HS-5 (cell line): ENCODE measurements around the gene SIDT2.

Source experiments
- DNase-seq: peaks from one replicate; pipeline ENCODE4 v3.0.0-alpha.2; 2012; ENCODE audit warnings: low read depth

SIDT2 gene

DNA sequence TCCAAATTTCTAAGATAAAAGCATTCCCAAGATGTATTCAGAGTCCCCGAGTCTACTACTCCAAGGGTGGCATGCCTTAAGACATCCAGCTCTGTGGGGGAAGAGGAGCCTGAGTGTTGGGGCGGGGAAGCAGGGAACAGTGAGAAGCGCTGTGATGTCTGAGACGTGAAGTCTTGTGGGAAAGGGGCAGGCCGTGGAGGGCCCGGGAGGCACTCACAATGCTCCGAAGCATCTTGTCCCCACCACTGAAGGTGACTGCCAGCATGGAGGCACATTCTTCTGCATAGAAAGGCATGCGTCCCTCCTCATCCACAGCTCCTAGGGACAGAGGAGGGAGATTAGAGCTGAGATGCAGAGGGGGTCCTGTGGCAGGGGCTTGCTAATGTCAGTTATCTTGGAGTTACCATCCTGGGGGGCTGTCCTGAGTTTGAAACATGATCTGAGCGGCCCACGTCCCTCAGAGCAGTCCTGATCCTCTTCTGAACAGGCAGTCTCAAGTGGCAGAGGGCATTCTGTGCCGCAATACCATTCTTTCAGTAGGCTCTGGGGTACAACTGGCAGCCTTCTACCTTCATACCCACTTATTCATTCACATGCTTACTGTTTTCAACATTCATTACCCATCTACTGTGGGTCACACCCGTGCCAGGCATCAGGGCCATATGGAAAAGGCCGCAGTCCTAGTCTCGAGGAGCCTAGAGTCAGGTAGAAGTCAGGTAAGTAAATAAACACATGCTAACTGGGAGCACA lies 44.6 kb downstream of the SIDT2 start:
- no peak for DNase-seq

DNA sequence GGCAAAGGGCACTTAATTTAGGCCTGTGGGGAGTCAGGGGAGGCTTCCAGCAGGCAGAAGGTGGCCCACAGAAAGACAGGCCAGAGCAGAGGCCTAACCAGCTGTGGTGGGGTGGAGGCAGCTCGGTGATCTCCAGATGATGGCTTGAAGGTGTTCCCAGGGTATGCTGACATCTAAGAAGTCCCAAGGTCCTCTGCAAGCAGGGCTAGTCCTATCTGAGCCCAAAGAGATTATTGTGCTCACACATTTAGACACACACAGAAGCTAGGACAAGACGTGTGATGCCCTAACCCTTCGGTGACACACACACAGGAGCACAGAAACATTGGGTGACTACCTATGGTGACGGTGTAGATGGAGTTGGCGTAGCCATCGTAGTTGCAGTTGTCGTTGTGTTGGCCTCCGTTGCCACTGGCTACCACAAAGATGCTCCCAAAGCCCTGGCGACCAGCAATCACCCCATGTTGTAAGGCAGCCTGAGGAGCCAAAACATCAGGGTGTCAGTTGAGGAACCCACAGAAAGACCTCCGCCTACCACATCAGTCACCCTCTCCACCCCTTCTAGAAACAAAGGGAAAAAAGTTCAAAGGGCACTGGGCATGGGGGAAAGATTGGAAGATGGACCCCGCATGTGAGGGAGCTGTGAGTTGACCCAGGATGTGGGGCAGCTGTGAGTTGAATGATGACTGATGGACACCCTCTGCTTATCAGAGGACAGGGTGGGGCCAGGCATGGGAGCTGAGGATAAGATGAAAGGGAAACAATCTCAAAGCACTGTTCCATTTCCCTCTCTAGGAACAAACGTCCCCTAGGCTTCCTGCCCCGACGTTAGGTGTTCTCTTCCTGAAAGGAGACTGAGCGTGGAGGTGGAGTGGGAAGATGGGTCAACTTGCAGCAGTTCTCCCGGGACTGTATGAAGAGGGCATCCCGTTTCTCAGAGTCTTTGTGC lies 45.5 kb downstream of the SIDT2 start:
- no peak for DNase-seq

DNA sequence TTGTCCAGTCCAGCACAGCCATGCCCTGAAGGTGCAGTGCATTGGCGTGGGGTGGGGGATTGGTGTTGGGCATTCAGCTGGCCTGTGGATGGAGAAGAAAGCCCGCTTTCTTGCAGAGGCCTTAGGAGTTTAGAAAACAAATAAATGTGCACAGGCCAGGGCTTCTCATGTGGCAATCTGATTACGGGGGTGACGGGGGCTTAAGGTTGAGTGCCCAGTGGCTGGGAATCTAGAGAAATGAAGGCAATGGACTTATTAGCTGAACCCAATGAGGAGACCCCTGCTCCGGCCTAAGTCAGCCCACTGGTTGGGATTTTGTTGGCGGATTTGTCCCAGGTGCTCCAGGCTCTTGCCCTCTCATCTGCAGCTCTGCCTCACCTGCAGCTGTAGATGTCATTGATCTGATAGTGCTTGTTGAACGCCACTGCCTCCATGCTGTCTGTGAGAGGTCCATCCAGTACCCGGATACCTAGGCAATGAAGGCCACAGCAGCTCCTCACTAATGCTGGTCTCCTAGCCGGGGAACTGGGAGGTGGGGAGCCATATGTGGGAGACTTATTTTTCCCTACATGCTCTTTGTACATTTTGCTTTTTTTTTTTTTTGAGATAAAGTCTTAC lies 47.1 kb downstream of the SIDT2 start:
- no peak for DNase-seq

DNA sequence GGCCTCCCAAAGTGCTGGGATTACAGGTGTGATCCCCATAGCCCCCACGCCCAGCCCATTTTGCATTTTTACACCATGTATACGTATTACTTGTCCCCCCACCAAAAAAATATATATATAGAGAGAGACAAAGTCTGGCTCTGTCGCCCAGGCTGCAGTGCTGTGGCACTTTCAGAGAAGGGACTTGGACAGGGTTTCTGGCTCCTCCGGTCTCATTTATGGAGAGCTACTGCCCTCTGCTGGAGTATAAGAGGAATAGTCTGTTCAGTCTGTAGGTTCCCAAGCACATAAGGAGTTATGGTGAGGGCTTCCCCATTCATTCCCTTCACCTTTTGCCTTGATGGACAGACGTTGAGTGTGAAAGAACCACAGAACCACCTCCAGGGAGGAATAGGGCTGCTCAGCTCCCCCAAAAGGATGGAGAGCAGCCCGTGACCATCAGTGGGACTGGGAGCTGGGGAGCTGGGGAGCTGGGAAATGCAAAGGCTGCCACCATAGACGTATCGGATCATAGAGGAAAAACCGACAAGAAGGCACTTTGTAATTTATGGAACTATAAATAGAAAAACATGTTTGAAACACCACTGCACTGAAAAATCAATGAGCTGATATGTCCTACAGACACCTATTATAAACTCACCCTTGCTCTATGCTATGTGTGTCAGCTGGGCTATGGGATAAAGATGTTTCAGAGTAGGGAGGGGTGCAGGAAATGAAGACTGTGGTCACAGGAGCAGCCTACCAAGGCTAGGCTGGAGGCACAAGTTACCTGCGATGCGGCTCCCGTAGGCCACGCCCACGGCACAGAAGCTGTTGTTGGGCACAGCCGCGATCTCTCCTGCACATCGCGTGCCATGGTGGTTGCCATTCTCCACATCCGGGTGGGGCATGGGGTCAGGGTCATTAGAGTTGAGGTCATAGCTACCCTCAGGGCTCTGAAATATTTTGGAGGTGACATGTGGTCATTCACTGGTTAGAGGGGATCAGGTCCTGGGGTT lies 48.1 kb downstream of the SIDT2 start:
- DNase-seq = peak; percentile 31

DNA sequence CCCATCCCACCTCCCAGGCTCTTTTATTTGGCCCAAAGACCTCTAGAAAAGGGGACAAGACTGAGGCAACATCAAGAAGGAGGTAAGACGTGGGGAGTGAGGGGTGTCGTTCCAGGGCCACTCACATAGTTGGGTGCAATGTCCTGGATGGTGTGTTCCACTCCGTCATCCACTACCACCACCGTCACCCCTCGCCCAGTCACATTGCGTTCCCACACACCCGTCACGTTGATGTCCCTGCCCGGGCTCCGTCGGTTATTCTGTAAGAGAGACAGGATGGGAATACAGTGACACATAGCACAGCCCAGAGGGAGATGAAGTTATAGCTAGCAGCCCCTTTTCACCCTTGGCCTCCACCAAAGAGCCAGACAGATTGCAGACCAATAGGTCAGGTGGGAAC lies 49.5 kb downstream of the SIDT2 start:
- DNase-seq = no peak

DNA sequence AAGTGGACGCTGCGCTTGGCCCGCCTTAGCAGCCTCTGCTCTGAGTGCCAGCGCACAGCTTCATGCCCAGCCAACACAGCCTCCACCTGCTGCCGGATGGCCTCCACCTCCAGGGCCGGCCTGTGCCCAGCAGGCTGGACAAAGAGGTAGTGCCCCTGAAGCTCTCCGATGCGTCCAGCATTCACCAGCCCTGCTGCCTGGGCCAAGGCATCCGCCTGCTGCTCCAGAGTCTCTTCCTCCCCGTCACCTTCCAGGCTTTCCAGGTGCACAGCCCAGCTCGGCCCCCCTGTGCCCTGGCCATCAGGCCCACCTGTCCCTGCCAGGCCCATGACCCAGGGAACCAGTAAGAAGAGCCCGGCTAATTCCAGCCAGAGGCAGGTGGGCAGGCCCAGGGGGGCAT lies 50.9 kb downstream of the SIDT2 start:
- DNase-seq = no peak

DNA sequence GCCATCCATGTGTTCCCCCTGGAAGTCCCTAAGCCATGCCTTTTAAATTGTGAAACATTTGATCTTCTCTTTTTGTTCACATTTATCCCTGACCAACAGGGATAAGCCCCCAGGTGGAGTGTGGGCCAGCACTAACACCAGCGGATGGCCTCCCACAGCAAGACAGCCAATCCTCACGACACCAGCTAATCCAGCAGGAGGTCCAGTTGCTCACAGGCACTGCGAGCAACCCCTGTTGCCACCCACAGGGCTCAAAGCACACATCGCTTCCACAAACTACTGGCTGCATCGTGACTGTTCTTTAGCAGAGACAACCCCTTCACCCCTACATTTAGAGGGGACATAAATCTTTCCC lies 51.4 kb downstream of the SIDT2 start:
- DNase-seq = no peak

DNA sequence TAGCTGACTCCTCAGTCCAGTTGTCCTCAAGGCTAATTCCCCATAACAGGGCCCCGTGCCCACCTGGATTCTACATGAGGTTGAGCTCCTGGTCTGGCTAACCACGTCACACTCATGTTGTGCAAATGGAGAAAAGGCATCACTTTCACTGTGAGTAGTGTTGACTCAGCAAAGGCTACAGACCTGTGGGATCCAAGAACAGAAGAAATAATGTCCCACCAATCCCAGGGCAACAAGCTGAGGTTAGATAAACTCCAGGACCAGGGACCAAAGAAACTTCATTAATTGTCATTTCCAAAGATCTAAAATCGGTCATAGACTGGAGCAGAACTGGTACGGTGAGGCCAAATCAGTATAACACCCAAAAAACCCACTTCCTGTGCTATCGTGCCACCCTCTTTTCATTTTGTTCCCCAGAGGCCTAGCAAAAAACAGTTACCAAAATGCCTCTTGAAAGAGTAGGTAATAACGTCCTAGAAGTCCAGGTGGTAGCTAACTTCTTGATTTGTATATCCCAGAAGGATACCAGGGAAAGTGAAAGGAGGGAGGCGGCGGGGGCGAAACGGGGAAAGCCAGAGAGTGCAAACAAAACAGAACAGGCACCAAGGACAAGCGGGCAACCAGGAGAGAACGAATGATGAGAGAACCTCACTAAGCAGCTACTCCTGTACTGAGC lies 51.9 kb downstream of the SIDT2 start:
- no peak for DNase-seq

DNA sequence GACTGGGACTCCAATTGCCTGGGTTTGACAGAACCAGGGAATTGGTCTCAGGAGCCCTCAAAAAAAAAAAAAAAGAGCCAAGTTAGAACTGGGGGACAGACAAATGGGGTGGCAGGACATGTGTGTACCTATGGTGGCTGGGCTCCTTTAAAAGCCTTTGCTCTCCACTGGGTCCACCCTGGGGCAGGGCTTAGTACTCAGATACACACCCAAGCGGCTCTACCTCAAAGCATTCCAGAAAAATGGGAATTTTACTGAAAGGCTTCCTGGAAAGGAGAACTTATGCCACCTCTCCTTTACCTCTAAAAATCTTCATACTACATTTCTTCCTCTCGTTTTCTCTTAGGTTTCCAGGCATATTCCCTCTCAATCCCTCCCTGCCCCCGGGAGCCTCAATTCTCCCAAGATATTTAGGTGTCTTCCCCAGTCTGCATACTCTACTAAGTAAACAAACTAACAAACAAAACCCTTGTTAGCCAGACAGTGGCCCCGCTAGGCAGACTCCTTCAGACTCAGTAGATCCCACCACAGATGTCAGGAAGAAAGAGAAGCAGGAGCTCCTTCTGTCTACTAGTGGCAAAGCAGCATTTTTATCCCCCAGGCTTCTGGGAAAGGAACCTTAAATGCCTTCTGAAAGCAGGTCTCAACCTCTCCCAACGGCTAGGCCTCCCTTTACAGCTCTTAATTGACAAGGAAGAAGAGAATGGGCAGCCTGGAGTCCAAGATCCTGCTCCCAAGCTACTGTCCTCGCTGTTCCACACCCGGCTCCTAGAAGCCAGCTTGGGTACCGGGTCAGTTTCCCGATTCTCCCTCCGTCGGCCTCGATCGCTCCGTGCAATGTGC lies 52.7 kb downstream of the SIDT2 start:
- DNase-seq = no peak

DNA sequence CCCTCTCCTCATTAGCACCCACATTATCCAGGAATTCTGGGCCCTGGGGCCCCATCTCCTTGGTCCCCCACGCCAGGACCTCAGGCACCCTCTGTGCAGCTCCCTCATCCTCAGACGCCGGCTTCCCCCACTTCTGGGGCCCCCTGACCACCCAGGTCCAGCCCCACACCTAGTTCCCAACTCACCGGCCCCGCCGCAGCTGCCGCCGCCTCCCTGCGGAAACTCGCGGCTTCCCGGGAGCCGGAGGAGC lies 53.2 kb downstream of the SIDT2 start, which contains the start of gene PCSK7:
TSS of gene PCSK7 (minus strand) at position 232 of the 250 bp plus-strand sequence. CDS start 2,229 bp downstream, outside the sequence.
- no peak for DNase-seq

DNA sequence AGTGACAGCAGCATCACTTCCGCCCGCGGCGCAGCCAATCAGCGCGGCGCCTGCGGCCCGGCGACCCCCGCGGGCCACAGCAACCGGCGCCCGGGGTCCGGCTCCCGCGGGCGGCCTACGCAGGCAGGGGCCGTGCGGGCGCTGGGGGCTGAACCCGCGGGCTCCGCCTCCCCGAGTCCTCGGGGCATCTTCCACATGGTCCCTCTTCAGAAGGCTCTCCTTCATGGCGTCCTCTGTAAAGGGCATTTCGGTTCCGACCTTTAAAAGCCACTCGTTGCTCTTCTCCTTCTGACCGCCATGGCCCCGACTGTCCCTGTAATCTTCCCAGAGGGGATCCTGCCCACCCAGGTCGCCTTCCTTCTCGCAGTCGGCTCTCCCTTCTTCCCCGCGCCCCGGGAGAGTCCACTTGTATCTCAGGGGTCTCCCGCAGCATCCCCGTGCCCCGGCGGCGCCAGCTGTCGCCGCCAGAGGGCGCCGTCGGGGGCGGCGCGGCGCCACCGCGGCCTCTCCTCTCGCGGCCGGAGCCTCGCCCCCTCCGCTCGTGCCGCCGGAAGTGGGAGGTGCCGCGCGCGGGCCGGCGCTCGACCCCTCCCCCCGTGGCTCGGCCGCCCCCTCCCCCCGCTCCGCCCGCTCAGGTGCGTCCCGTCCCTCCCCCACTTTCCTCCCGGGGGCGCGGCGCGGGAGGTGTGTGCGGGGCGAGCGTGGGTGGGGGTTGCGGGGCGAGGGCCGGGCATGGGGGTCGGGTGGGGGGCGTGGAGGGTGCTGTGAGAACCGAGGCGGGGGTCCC lies 53.7 kb downstream of the SIDT2 start, which contains the start of gene RNF214:
TSS of gene RNF214 (plus strand) at position 580 of the 787 bp plus-strand sequence. CDS start 1,602 bp downstream, outside the sequence.
- peak; percentile 29 for DNase-seq

DNA sequence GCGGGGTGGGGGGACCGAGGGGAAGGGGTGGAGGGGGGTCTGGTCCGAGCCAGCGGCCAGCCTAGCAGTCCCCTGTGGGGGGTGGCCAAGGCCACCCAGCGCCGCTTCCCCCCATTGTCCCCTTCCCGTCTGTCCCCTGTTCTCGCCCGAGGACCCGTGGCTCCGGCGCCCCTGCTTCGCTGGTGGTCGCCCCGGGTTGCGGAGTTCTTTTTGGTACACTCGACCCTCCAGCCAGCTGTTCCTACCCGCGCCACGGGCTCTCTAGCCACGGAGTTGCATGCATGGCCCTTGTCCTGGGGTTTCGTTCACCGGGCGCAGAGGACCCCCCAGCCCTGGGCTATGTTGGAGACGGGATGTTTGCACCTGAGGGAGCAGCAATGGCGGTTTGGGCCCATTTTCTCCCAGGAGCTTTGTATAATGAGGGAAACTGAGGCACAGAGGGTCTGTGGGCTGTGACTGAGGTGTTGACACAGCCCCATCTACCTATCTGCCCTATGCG lies 54.4 kb downstream of the SIDT2 start:
- no peak for DNase-seq

DNA sequence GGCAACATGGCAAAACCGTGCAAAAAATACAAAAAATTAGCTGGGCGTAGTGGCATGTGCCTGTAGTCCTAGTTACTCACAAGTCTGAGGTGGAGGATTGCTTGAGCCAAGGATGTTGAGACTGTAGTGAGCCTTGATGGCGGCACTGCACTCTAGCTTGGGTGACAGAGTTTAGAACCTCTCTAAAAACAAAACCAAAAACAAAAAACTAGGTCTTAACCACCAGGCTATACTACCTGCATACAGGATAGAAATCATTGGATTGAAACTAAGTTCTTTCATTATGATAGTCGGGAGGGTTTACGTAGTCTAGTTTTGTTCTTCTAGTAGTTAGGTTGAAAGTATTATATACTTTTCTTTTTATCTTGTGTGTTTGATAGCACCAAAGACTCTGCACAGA lies 59.7 kb downstream of the SIDT2 start:
- DNase-seq = no peak

DNA sequence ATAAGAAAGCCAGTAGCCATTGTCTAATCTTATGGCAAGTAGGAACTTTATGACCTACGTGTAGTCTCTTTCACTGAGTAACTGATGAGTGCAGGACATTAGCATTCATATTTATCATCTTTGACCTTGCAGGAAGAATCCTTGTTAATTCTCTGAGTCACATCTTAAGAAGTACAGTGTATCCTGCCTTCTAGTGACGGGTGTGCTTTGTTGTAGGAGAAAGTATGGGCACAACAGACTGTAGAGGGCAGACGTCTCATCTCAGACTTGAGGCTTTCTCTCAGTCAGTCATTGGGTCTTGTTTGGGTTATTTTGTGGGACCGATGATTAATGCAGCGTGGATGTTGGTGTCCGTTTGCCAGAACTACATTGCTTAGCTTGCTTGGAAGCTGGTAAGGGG lies 60.8 kb downstream of the SIDT2 start:
- DNase-seq = peak; percentile 84
